Coronary artery (tissue), 2 donors: ENCODE data around the gene SPTBN1.
"Not testable (repeated sequence)": the region's sequence is repeated elsewhere in the genome, so short reads cannot be mapped to it uniquely, and the experiment has no call there.

ENCODE experiments used
- DNase-seq: peaks from one replicate; pipeline ENCODE4 v3.0.0-alpha.2; 2017; ENCODE audit warnings: low spot score
- H3K27ac ChIP-seq, 2 donors: fragments of 200-600 bp; sonication (generic); one replicate each; pipeline ENCODE4 v1.5.1; 2016 to 2019
- H3K4me3 ChIP-seq: fragments of 200-600 bp; sonication (generic); 2 replicates; pipeline ENCODE4 v1.5.1; 2016; ENCODE audit warnings: mild to moderate bottlenecking, moderate library complexity
- TF ChIP-seq, protein P1 (sequence below): fragments of 200-600 bp; sonication (generic); IDR thresholded peaks from one replicate; pipeline ENCODE4 v1.5.1; 2019; ENCODE audit warnings: antibody characterized with exemption

Gene SPTBN1

DNA sequence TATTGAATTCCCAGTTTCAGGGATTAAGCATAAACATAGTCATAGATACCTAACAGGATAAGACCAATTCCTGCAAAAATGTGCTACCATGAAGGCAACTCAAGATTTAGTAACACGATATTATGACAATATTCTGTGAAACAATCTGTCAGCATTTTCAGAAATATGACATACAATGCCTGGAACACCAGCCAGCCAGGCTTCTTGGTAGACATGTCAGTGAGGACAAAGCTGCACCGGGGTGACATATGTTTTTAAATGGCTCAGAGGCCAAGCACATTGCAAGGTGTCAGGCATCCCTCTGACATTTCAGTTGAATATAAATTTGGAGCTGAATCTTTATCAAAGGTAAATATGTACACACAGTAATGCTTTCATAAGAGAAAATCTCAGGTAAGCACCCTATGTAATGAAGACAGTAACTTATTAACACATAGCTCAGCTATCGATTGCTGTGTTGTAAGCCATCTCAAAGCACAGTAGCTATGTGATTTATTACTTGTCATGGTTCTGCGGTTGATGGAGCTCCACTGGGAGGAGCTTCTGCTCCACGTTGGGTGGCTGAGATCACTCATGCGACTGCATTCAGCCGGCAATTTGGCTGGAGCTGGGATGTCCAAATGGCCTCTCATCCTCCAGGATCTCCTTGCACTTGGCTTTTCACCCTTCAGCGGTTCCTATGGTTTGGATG lies 235.5 kb downstream of the SPTBN1 start:
- Histone ChIP-seq H3K27ac (no peak overlapping the region), H3K4me3 (no peak overlapping the region)
- TF ChIP-seq, protein P1, sequence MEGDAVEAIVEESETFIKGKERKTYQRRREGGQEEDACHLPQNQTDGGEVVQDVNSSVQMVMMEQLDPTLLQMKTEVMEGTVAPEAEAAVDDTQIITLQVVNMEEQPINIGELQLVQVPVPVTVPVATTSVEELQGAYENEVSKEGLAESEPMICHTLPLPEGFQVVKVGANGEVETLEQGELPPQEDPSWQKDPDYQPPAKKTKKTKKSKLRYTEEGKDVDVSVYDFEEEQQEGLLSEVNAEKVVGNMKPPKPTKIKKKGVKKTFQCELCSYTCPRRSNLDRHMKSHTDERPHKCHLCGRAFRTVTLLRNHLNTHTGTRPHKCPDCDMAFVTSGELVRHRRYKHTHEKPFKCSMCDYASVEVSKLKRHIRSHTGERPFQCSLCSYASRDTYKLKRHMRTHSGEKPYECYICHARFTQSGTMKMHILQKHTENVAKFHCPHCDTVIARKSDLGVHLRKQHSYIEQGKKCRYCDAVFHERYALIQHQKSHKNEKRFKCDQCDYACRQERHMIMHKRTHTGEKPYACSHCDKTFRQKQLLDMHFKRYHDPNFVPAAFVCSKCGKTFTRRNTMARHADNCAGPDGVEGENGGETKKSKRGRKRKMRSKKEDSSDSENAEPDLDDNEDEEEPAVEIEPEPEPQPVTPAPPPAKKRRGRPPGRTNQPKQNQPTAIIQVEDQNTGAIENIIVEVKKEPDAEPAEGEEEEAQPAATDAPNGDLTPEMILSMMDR: no peak
- DNase-seq: no peak

DNA sequence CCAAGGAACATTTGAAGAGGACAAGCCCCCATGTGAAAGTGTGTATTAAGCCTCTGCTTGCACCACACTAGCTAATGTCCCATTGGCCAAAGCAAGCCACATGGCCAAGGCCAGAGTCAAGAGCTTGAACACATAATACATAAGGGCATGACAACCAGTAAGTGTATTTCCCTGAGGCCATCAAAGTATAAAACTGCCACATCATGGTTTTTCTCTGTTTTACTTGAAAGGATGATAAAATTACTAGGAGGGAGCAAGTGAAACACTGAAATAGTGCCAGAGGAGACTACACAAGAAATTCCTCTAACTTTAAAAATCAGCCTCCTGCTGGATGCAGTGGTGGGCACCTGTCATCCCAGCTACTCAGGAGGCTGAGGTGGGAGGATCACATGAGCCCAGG lies 236.4 kb downstream of the SPTBN1 start:
- TF ChIP-seq, protein P1: no peak
- Histone ChIP-seq H3K27ac (no peak overlapping the region), H3K4me3 (no peak overlapping the region)
- DNase-seq: no peak

DNA sequence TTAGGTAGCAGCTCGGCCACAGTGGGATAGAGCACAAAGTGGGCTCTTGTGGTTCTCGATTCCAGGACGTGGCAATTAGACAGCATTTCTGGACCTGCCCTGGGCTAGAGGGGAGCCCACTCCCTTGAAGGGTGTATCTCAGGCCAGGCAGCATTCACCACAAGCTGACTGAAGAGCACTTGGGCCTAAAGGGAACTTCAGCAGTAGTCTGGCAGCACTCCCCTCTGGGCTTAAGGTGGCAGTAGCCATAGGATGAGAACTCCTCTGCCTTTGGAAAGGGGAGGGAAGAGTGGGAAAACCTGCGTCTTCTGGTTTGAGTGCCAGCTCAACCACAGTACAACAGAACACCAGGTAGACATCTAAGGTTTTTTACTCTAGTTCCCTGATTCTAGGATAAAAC lies 239.3 kb downstream of the SPTBN1 start:
- no peak overlapping the region for H3K4me3 ChIP-seq
- TF ChIP-seq, protein P1: no peak
- DNase-seq: no peak
- no peak overlapping the region for H3K27ac ChIP-seq

DNA sequence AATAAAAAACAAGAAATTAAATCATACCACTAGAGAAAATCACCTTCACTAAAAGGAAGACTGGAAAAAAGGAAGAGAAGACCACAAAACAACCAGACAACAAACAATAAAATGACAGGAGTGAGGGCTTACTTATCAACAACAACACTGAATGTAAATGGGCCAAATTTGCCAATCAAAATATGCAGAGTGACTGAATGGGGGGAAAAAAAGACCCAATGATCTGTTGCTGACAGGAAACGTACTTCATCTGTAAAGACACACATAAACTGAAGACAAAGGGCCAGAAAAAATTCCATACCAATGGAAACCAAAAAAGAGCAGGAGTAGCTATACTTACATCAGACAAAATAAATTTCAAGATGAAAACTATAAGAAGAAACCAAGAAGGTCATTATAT lies 241.8 kb downstream of the SPTBN1 start:
- TF ChIP-seq, protein P1: no peak
- DNase-seq: no peak
- no peak overlapping the region for H3K27ac ChIP-seq
- no peak overlapping the region for H3K4me3 ChIP-seq

DNA sequence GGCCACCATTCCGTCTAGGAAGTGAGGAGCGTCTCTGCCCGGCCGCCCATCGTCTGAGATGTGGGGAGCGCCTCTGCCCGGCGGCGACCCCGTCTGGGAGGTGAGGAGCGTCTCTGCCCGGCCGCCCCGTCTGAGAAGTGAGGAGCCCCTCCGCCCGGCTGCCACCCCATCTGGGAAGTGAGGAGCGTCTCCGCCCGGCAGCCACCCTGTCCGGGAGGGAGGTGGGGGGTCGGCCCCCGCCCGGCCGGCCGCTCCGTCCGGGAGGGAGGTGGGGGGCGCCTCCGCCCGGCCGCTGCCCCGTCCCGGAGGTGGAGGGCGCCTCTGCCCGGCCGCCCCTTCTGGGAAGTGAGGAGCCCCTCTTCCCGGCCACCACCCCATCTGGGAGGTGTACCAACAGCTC lies 242.8 kb downstream of the SPTBN1 start:
- not testable (repeated sequence) for H3K4me3 ChIP-seq, H3K27ac ChIP-seq, DNase-seq

DNA sequence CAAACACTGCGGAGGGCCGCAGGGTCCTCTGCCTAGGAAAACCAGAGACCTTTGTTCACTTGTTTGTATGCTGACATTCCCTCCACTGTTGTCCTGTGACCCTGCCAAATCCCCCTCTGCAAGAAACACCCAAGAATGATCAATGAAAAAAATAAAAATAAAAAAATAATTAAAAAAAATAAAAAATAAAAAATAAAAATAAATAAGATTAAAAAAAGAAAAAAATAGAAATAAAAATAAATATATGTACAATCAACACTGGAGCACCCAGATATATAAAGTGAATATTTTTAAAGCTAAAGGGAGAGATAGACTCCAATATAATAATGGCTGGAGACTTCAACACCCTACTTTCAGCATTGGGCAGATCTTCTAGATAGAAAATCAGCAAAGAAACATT lies 243.5 kb downstream of the SPTBN1 start:
- TF ChIP-seq, protein P1: no peak
- H3K4me3 ChIP-seq: no peak overlapping the region
- H3K27ac ChIP-seq: no peak overlapping the region
- DNase-seq: no peak

DNA sequence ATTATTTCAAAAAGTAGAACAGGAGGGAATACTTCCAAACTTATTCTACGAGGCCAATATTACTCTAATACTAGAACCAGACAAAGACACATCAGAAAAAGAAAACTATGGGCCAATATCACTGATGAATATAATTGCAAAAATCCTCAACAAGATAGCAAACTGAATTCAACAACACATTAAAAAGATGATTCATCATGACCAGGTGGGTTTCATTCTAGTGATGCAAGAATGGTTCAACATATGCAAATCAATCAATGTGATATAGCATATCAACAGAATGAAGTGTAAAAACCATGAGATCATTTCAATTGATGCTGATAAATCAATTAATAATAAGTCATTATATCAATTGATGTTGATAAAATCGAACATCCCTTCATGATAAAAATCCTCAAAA lies 244.9 kb downstream of the SPTBN1 start:
- DNase-seq: no peak
- H3K27ac ChIP-seq: no peak overlapping the region
- TF ChIP-seq, protein P1: no peak
- H3K4me3 ChIP-seq: no peak overlapping the region
